Heart left ventricle (tissue), 16 donors: ENCODE results near the gene HCST. TPM values are rescaled to one million over a fixed set of nuclear protein-coding genes. Genes with fewer than 3 reads are reported as not detected.

Source experiments
- ATAC-seq, 4 donors: fragments of 200-7000 bp; cut with Tn5 transposase; one replicate each; pipeline ENCODE4 v1.9.1; 2020 to 2022; ENCODE audit warnings: moderate library complexity in 4 of 4, mild to moderate bottlenecking in 3 of 4, moderate number of reproducible peaks in 1 of 4
- DNase-seq, 5 donors: peaks; one replicate each; pipeline ENCODE4 v3.0.0-alpha.2; 2020
- H3K27ac ChIP-seq, 12 donors: fragments of 200-600 bp; sonication (generic) in 4 of 12; one replicate each; pipeline versions ENCODE4 v1.5.0 to v1.8.0; 2016 to 2022; ENCODE audit warnings: mild to moderate bottlenecking in 2 of 12
- H3K27me3 ChIP-seq, 9 donors: fragments of 200-600 bp; sonication (generic) in 2 of 9; one replicate each; pipeline versions ENCODE4 v1.5.1 to v1.8.0; 2016 to 2022; ENCODE audit warnings: mild to moderate bottlenecking in 3 of 9
- H3K36me3 ChIP-seq, 9 donors: fragments of 200-600 bp; sonication (generic) in 2 of 9; one replicate each; pipeline versions ENCODE4 v1.5.0 to v1.8.0; 2018 to 2022; ENCODE audit warnings: mild to moderate bottlenecking in 2 of 9
- H3K4me1 ChIP-seq, 12 donors: fragments of 200-600 bp; sonication (generic) in 4 of 12; one replicate each; pipeline versions ENCODE4 v1.5.0 to v1.8.0; 2016 to 2022; ENCODE audit warnings: mild to moderate bottlenecking in 3 of 12
- H3K4me3 ChIP-seq, 12 donors: fragments of 200-600 bp; sonication (generic) in 4 of 12; one replicate each; pipeline versions ENCODE4 v1.5.0 to v1.8.0; 2017 to 2022; ENCODE audit warnings: mild to moderate bottlenecking in 9 of 12, moderate library complexity in 4 of 12
- H3K9me3 ChIP-seq, 12 donors: fragments of 200-600 bp; sonication (generic) in 4 of 12; one replicate each; pipeline versions ENCODE4 v1.5.0 to v1.8.0; 2016 to 2022; ENCODE audit warnings: mild to moderate bottlenecking in 1 of 12
- POLR2A ChIP-seq, 2 donors: fragments of 450-650 bp; IDR thresholded peaks; one replicate each; pipeline ENCODE4 v1.6.1; 2017; ENCODE audit warnings: antibody characterized with exemption in 2 of 2, mild to moderate bottlenecking in 2 of 2, moderate library complexity in 2 of 2
- WGBS, 4 donors: extraction: QIAGEN DNeasy Blood & Tissue Kit in 2 of 4; methylation state at CpG; one replicate each; pipeline versions ENCODE4 v1.1.5 to v1.1.7; 2013 to 2018; 5-methylcytosine and 5-hydroxymethylcytosine counted together
- intact Hi-C, 10 donors: fragments of 100-400 bp; cut with DNase I; formaldehyde crosslinking; loops; one replicate each; pipeline versions ENCODE4 v1.11.1 to v1.14.2; 2022
- polyA plus RNA-seq, 2 donors: library from polyadenylated mRNA; stranded (reverse); fragments of 200-250 nt; gene quantifications; one replicate each; pipeline ENCODE4 v1.2.3, GENCODE V29; 2013
- total RNA-seq, 9 donors: library from RNA; depleted of rRNA in 2 of 9; stranded (reverse); fragments of >200 nt in 2 of 9; fragmentation: NEBNext Ultra II Directional in 3 of 9; extraction: Animal tissue kit (Norgen Biotek cat#: 25700) in 3 of 9; gene quantifications; one replicate each; pipeline versions ENCODE4 v1.1.0 to v1.2.4, GENCODE V29; 2016 to 2023
- TF ChIP-seq, protein P1 (sequence below), 12 donors: fragments of 200-600 bp; sonication (generic) in 4 of 12; IDR thresholded peaks; one replicate each; pipeline versions ENCODE4 v1.5.0 to v1.8.0; 2018 to 2022; ENCODE audit warnings: antibody characterized with exemption in 12 of 12, mild to moderate bottlenecking in 5 of 12
- donor health status: ischemic (EF 13 %, LVEDD 7.1; RV severe dilation, severe dysfunction).
- donor health status: healthy with polysubstance abuse.
- donor health status: DM: no; HTN: yes; CAD: no.
- donor health status: DM: no; HTN: no; CAD: no.
- donor health status: ischemic (EF 25% LVEDD 6.9; RV normal size, moderate dysfunction).
- donor health status: ischemic (EF 25% LVEDD 5.7; RV mildly dilated, moderate dysfunction).
- donor health status: healthy.
- donor health status: DM: yes; HTN: yes; CAD: no.
- donor health status: ischemic (EF 35%, LVEDD 5.7; RV mildly dilated, moderate dysfunction).
- donor health status: nonischemic (EF 11% LVEDD 7.7; RV severe dilation, severe dysfunction).
- donor health status: DM: yes; HTN: yes; CAD: no.
- donor health status: PGD.
- donor health status: ischemic (EF 29% LVEDD 5.4; RV normal size, mild dysfunction).
- donor health status: nonischemic (EF 23%, LVEDD 6.1; RV moderate dilation, normal function).

Gene HCST
- total and polyA plus RNA-seq, 11 donors: 2.3 to 31.7 (median 4.7) TPM; not detected in 1

DNA sequence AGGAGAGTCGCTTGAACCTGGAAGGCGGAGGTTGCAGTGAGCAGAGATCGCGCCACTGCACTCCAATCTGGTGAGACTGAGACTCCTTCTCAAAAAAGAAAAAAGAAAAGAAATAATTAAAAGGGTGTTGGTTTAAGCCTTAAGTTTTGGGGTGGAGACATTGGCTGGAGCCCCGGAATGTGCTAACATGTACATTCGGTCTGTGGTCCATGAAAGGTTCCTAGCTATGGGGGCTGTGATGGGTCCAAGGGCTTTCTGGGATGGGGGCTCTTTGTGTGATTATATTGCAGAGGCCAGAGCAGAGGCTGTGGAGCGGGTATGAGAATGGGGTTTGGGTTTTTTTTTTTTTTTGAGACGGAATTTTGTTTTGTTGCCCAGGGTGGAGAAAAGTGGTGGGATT is 16.4 kb upstream of the HCST start:
- WGBS, 4 donors: 93 to 96% (median 96%) methylated on average over 7 to 8 of the region's 8 CpGs
- TF ChIP-seq, protein P1, sequence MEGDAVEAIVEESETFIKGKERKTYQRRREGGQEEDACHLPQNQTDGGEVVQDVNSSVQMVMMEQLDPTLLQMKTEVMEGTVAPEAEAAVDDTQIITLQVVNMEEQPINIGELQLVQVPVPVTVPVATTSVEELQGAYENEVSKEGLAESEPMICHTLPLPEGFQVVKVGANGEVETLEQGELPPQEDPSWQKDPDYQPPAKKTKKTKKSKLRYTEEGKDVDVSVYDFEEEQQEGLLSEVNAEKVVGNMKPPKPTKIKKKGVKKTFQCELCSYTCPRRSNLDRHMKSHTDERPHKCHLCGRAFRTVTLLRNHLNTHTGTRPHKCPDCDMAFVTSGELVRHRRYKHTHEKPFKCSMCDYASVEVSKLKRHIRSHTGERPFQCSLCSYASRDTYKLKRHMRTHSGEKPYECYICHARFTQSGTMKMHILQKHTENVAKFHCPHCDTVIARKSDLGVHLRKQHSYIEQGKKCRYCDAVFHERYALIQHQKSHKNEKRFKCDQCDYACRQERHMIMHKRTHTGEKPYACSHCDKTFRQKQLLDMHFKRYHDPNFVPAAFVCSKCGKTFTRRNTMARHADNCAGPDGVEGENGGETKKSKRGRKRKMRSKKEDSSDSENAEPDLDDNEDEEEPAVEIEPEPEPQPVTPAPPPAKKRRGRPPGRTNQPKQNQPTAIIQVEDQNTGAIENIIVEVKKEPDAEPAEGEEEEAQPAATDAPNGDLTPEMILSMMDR (IDR thresholded peaks at IDR 0.05): no peak
- TF ChIP-seq POLR2A (IDR thresholded peaks at IDR 0.05): no peak
- Histone ChIP-seq H3K27ac (no peak overlapping the region), H3K27me3 (no peaks in the 10 kb centered on the region), H3K4me1 (no peaks in the 10 kb centered on the region), H3K9me3 (no peaks in the 10 kb centered on the region), H3K36me3 (peaks cover 0 to 42% (median 25%) of the 10 kb centered on the region in 9 donors), H3K4me3 (no peak overlapping the region)
- no peak for DNase-seq
- intact Hi-C loops: loop anchor here in 1 of 10 donors (10.0 kb wide), 1 partner anchor 111 kb away; the partner anchor contains the start of gene ARHGAP33
- ATAC-seq: no peak

DNA sequence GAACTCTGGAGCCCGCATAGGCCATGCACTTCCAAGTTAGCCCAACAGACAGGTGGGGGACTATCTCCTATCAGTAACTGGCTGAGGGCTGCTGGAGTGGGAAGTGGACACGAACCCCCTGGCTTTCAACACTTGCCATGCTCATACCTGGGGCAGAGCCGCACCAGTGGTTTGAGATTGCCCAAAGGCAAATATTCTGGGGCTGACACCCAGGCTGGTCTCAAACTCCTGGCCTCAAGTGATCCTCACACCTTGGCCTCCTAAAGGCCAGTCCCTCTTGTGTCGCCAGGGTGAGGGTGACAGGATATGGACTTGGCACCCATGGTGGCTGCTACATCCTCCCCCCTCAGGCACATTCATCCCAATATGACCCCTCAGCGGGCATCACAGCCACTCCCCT is 15.1 kb upstream of the HCST start:
- 91 to 100% (median 93%) methylated on average over 5 of the region's 5 CpGs for WGBS, 4 donors
- intact Hi-C loops: loop anchor here in 1 of 10 donors (10.0 kb wide), 1 partner anchor 112 kb away; the partner anchor contains the start of gene ARHGAP33
- peaks cover 0 to 55% (median 31%) of the 10 kb centered on the region in 9 donors for H3K36me3 ChIP-seq

DNA sequence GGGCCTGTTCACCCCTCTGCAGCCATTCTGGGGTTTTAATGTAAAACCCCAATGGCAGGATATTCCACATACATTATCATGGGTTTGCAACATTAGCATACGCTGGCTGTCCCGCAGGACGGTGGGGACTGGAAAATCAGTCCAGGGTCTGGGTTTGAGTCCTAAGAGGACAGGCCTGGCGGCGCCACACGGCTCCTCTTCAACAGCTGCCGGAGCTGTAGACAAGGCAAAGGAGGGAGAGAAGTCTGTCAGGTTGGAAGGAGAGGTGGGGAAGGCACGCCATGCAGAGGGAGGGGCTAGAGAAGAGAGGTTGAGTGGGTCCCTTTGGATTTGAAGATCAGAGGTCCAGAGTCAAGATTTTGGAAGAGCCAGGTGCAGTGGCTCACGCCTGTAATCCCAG is 13.9 kb upstream of the HCST start:
- intact Hi-C loops: loop anchor here in 1 of 10 donors (10.0 kb wide), 1 partner anchor 114 kb away; the partner anchor contains the start of gene ARHGAP33
- Histone ChIP-seq H3K27ac (no peak overlapping the region), H3K4me1 (no peaks in the 10 kb centered on the region), H3K27me3 (no peaks in the 10 kb centered on the region), H3K36me3 (peaks cover 0 to 66% (median 43%) of the 10 kb centered on the region in 9 donors), H3K4me3 (no peak overlapping the region), H3K9me3 (no peaks in the 10 kb centered on the region)
- DNase-seq (no peak), ATAC-seq (no peak)
- WGBS, 4 donors: 87 to 94% (median 93%) methylated on average over 9 of the region's 9 CpGs
- TF ChIP-seq POLR2A (IDR thresholded peaks at IDR 0.05): no peak
- TF ChIP-seq, protein P1 (IDR thresholded peaks at IDR 0.05): no peak

More for the DNA sequence above, 15.1 kb upstream of the HCST start:
- Histone ChIP-seq H3K27me3 (no peaks in the 10 kb centered on the region), H3K9me3 (no peaks in the 10 kb centered on the region), H3K4me1 (no peaks in the 10 kb centered on the region), H3K27ac (no peak overlapping the region), H3K4me3 (no peak overlapping the region)
- ATAC-seq (no peak), DNase-seq (no peak)
- TF ChIP-seq, protein P1 (IDR thresholded peaks at IDR 0.05): no peak
- no peak for TF ChIP-seq POLR2A (IDR thresholded peaks at IDR 0.05)

DNA sequence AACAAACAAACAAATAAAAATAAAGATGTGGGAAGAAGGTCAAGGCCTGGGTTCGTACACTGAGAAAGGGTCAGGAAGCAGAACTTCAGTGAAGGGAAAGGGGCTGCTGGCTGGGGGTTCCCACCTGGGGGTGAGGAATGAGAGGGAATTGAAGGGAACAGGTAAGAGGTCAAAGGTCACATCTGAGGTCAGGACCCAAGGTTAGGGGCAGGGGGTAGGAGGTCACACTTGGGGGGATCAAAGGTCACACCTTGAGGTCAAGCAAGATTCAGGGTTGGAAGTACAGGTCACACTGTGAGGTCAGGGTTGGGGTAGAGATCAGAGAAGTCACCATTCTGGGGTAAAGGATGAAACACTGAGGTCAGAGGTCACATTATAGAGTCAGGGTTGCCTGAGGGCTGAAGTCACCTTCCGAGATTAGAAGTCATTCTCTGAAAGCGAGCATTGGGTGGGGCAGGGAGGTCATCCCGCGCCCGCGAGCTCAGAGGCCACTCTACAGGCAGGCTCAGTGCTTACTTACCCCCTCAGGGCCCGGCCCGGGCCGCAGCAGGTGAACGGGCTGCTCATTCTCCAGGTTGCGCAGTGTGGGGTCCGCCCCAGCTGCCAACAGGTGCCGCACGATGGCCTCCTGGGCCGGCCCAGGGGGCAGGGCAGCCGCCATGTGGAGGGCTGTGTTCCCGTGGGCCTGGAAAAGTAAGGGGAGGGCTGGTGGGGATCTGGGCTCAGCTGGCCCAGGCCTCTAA is 12.8 kb upstream of the HCST start:
- Histone ChIP-seq H3K36me3 (peaks cover 0 to 77% (median 55%) of the 10 kb centered on the region in 9 donors), H3K27ac (no peak overlapping the region), H3K4me3 (no peak overlapping the region), H3K27me3 (no peaks in the 10 kb centered on the region), H3K4me1 (no peaks in the 10 kb centered on the region), H3K9me3 (no peaks in the 10 kb centered on the region)
- WGBS, 4 donors: 91 to 96% (median 93%) methylated on average over 11 to 18 of the region's 18 CpGs
- intact Hi-C loops: loop anchor here in 1 of 10 donors (10.0 kb wide), 1 partner anchor 115 kb away; the partner anchor contains the start of gene ARHGAP33
- ATAC-seq (peak in 1 of 4 donors; percentile 7), DNase-seq (no peak)
- TF ChIP-seq, protein P1 (IDR thresholded peaks at IDR 0.05): no peak
